Body of pancreas (tissue), 4 donors: Measurements from ENCODE around the gene GOLT1A.

ENCODE experiments used
- POLR2A ChIP-seq, 3 donors: fragments of 450-650 bp; IDR thresholded peaks; one replicate each; pipeline ENCODE4 v1.6.1; 2016; ENCODE audit warnings: antibody characterized with exemption in 3 of 3, mild to moderate bottlenecking in 2 of 3
- TF ChIP-seq, protein P1 (sequence below), 7 experiments: fragments of 450-650 bp in 4 of 7; fragments of 200-600 bp in 3 of 7; sonication (generic) in 3 of 7; IDR thresholded peaks; one replicate each; pipeline ENCODE4 v1.5.1; 2016 to 2019; ENCODE audit warnings: antibody characterized with exemption in 7 of 7

DNA sequence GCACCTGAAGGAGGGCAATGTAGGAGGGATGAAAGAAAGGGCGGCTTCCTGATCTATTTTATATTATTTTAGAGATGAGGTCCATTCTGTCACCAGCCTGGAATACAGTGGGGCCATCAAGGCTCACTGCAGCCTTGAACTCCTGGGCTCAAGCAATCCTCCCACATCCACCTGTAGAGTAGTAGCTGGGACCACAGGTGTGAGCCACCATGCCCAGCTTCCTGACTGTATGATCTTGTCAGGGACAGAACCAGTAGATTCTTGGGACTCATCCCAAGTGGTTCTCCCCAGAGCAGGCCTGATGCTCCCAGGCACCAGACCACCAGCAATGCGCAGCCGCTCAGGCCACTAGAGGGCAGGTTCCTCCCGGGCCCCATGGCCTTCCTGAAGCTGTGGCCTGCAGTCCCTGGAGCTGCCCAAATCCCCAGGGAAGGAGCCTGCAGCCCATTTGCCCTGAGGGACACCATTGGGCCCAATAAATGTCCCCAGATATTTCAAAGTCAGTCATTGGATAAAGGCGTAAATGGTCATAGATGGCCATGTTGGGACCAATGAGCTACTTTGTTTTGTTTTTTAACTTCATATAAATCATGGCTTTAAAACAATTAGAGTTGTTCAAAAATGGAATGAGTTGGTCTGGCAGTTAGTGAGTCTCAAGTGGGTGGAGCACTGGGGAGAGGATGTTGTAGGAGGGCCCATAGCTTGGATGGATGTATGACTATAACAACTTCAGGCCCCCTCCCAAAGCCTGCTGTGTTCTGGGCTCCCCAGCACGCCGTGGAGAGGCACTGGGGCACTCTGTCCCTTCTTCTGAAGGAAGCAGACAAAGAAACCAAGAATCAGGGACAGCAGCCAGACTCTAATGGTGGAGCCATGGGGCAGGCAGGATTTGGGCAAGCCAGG is 44.7 kb upstream of the GOLT1A start:
- TF ChIP-seq, protein P1, sequence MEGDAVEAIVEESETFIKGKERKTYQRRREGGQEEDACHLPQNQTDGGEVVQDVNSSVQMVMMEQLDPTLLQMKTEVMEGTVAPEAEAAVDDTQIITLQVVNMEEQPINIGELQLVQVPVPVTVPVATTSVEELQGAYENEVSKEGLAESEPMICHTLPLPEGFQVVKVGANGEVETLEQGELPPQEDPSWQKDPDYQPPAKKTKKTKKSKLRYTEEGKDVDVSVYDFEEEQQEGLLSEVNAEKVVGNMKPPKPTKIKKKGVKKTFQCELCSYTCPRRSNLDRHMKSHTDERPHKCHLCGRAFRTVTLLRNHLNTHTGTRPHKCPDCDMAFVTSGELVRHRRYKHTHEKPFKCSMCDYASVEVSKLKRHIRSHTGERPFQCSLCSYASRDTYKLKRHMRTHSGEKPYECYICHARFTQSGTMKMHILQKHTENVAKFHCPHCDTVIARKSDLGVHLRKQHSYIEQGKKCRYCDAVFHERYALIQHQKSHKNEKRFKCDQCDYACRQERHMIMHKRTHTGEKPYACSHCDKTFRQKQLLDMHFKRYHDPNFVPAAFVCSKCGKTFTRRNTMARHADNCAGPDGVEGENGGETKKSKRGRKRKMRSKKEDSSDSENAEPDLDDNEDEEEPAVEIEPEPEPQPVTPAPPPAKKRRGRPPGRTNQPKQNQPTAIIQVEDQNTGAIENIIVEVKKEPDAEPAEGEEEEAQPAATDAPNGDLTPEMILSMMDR (IDR thresholded peaks at IDR 0.05): peak; percentile 60 to 81 (median 70)
- TF ChIP-seq POLR2A (IDR thresholded peaks at IDR 0.05): no peak
